NCI-H1436 treated with DMSO at 0.1 percent for 48 hours (cell line): Measurements from ENCODE around the gene TMEM184B.

Experiments used
- DNase-seq: peaks from one replicate; lab custom pipeline; 2025; lab: John Stamatoyannopoulos, UW

TMEM184B gene

DNA sequence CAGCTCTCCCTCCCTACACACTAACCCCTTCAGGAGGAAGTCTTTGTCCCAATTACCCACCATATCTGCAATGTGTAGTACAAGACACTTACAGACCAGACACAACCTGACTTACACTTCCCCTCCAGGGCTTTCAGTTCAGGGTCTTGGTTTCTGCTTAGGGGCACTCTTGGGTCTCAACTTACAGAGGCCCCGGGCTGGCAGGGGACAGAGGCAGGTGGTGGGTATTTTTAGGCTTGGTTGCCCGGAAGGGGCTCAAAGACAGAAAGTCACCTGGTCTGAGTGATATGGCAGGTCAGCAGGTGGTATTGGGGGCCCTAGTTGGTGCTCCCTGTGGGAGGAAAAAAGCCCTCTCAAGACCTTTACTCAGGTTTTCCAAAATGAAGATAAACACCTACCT, 3.4 kb upstream of the TMEM184B start:
- DNase-seq, result no peak

DNA sequence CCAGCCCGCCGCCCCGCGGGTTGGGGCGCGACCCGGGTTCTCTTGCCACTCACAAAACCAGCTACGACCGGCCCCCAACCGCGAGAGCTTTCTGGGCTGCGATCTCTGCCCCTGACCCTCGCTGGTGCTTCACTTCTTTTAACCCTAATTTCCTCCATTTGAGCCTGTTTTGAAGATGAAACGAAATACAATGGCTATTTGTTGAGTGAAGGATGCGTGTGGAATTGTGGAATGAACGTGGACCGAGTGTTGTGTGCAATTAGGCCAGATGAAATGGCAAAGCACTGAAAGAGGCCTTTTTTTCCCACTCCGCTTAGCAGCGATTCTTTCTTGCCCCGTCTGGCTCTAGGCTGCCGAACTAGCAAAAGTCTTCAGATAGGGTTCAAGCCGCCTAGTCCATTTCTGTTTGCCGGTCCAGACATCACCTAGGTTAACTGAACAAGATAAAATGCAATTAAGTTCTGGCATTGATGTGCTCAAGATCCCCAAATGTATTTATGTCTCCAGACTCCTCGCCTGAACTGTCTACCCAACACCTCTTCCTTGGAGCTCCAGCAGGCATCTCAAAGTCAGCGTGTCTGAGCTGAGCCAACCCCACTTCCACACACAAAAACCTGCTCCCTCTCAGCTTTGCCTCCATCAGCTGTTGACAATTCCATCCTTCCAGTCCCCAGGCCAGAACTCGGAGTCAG, 471 bp upstream of the TMEM184B start:
- DNase-seq, result no peak

DNA sequence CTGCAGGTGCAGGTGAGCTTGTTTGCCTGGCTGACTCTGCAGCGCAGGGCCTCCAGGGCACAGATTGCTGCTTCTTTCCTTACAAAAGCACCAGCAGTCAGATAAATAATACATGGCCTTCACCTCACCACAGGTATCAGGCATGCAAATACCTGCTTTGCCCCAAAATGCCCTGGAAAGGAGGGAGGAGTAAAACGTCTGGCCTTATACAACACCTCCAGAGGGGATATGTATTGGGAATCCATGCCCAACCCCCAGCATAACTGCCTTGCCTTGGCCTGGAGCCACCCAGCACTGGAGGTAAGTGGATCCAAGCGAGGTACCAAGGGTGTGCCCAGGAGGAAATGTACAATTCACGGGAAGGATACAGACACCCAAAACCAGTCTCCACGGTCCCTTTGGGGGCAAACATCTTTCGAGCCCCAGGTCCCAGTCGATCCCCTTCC, 860 bp downstream of the TMEM184B start:
- no peak for DNase-seq

DNA sequence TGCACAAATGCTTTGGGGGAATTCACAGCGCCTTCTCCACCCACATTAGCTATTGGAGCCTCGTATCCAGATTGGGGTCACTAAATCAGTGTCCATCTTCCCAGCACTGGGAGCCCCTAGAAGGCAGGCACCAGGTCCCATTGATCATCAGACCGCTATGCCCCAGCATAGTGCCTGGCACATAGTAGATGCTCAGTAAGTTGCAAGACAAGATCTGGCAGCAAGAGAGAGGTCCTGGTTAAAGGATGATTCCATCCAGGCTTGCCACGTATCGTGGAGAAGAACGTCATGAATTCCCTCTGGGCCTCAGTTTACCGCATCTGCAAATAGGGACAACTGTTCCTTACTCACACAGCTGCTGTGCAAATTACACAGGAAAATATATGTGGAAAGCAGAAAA, 1.7 kb downstream of the TMEM184B start:
- DNase-seq, result no peak

DNA sequence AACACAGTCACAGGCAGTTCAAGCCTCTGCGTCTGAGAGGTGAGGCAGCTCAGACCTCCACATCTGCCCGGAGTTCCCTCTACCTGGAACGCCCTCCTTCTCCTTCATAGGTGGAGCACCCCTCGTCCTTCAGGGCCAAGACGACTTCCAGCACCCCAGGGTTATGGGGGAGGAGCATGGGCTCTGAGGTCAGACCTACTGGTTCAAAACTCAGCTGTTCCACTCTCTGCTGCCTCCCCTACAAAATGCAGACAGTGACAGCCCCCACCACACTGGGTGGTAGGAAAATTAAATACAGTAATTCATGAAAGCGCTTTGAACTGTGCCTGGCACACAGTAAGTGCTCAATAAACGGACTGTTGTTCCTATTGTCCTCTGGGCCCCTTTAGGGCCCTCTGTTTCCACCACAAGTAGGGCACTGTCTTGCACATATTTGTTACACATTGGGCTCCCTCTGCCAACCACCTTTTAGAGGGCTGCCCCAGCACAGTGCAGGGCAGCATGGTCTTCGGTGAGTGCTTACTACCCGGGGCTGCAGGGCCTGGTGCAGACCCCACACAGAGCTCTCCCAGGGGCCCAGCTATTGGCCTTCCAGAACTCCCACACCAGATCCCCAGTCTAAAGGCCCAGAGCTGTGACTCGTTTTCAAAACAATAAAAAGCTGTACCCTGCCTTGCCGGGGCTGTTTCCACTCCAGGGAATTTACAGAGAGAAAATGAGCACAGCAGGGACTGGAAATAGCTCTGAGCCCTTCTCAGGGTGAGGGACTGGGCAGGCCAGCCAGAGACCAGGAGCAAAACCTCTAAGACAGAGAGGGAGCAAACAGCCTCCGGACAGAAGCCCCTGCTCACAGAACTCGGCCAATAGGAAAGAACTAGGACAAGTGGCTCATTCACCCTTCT, 2.5 kb downstream of the TMEM184B start:
- no peak for DNase-seq

DNA sequence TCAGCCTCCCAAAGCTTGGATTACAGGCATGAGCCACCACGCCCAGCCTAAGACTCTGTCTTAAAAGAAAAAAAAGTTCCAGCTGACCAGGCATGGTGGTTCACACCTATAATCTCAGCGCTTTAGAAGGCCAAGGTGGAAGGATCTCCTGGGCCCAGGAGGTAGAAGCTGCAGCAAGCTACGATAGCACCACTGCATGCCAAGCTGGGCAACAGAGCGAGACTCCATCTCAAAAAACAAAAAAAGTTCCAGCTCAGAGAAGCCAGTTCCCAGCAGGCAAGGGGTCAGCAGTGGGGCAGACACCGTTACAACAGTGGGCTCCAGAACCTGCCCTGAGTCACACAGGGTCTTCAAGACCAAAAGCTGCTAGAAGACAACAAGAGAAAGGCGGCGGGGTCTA, 3.3 kb downstream of the TMEM184B start:
- DNase-seq, result no peak

DNA sequence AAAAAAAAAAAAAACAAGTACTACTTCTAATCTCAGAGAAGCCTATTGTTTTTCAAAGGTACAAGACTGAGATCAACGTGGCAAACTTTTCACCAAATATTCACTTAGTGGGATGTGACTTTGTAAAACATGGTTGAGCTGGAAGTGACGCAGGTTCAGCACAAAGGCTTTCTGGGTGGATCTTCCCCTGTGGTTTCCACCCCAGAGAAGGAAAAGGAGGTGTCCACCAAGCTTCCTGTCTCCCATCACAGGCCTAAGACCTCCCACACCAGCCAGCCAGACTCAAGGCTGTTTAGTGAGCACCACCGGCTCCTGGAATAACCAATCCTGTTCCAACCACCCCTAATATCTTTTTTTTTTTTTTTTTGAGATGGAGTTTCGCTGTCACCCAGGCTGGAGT, 5.7 kb downstream of the TMEM184B start:
- no peak for DNase-seq

DNA sequence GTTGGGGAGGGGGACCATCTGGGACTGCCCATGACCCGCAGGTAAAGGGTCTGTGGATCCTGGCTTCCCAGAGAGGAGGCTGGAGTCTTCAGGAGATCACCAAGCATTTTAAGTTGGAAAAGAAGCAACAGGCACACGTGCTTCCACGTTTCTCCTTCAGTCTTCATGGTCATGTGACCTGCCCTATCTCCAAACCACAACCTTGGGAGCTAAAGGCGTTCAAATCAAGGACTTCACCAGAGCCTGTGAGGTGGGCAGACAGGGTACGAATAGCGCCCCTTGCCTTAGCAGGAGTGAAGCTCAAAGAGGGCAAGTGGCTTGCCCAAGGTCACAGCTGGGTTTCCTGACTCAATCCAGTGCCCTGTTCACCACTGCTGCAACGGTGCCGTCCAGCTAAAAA, 6.7 kb downstream of the TMEM184B start:
- DNase-seq, result no peak

DNA sequence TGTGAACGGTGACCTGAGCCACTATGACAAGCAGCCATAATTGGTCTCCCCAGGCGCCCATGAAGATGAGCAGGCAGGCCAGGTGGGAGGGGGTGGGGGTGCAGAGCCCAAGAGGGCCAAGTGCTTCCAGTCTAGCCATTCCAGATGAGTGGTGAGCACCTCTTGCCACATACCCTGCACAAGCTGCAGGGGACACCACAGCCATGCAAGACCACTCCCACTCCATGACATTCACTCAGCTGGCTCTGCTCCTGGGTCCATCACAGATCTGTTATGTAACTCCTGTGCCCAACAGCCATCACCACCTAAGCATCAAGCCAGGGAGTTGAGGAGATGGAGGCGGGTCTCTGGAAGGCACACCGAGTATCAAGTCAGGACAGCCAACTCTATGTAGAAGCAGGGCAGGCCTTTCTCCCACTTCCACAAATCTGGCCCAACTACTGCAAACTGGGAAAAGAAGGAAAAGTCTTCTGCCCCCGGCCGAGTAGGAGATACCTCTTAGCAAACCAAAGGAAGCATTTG, 8.4 kb downstream of the TMEM184B start:
- no peak for DNase-seq

DNA sequence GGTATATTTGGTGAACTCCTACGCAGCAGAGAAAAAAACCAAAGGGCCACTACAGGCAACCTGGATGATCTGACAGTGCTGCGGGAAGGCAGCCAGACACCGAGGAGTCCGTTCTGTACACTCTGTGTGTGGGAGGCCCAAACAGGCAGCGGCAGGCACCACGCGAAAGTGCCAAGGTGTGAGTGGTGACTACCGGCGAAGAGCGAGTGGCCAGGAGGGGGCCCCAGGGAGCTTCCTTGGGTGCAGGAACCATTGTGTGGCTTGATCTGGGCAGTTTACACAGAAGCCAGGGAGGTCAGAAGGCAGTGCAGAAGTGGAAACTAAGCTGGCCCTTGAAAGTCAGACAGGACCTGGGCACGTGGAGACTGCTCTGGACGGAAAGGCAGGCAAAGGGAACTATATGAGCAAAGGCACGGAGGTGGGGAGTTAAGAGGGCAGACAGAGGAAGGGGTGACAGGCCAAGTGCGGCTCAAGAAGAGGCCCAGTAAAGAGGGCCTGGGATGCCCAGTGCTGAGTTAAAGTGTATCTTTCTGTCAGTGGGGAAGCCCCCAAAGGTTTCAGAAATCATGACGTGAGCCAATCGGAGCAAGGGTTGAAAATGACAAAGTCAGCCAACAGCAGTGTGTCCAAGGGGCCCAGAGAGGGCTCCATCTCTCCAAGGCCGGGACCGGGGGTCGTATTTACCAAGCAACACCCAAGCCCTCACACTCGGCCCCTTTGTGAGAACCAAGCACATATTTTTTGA, 10.6 kb downstream of the TMEM184B start:
- no peak for DNase-seq

DNA sequence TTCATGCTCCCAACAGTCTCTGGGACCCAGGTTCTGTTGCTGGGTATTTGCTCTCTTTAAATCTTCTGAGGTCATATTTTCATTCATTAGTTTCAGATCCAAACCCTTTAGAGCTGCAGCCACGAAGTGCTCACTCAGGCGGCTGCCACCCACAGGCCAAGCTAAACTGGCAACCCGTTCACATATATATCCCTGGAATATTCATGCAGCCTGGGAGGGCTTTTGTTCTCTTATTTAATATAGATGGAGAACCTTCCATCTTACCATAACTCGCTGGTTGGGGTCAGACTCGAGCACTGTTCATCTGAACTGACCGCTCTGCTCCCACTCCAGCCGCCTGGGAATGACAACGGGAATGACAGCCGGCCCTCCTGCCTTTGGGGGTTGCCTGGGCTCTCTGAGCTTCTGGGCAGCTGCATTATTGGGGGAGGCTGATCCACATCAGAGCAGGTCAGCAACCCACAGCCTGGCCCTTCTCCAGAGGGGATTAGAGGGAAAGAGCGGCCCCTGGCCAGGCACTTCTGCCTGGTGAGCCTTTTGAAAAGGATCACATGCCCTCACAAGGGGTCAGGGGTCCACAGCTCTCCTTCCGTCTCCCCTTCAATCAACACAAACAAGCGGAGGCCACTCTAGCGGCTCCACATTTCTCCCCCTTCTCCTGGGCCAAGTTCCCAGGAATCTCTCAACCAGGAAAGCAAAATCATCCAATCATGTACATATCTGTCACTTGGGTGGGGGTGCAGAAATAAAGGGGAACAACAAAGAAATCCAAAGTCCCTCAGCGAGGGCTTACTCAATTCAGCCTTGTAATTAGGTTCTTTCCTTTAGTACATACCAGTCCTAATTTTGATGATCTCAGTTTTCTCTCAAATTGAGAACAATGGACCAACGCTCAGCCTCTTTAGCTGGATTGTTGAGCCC, 11.8 kb downstream of the TMEM184B start:
- DNase-seq, result no peak

DNA sequence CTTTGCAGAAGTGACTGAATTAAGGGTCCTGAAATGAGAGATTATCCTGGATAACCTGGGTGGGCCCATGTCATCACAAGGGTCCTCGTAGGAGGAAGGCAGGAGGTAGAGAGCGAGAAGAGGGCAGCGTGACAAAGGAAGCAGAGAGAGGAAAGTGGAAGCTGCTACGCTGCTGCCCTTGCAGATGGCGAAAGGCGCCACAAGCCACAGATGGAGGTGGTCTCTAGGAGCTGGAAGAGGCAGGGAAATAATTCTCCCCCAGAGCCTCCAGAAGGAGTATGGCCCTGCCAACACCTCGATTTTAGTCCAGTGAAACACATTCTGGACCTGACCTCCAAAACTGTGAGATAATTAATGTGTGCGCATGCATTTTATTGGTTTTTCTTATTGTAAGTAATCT, 13.4 kb downstream of the TMEM184B start:
- DNase-seq, result no peak

DNA sequence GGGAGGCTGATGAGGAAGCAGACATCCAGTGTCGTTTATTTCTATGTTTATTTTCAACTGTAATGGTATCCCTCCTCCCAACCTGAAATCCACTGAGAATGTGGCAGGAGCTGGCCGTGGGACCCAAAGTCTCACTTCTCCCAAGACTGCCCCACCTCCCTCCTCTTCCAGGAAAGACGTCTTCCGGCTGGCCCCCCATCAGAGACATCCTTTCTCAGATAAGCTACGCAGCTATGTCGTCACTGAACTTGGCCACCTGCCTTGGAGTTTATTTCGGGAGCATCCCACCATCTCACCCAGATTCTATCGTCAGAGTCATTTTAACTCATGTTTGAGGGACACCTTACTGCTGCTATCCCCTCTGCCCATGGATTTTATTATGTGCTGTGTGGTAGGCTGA, 13.9 kb downstream of the TMEM184B start:
- DNase-seq, result no peak

DNA sequence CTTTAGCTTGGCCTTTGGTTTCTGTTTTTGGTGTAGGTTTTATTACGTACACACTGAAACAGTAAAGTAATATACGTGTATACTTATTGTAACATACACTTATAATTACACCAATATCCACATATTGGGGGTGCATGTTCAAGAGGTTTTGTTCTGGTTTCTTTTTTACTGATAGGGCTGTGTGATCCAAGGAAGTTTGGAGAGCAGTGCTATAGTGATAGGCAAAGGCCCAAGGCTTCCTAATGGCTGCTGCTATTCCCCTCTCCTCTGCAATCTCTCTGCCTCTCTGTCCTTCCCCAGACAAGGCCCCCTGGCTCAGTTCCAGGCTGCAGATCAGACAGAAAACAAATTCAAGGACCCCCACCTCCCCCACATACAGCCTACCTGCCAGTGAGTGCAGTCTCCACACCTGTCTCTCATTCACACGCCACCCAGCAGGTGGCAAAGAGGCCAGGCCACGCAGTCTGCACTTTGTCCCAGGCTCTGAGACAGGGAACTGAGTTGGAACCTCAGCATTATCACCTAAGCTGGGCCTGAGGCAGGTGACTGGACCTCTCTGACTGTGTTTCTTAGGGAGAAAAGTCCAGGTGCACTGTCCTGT, 15.1 kb downstream of the TMEM184B start:
- DNase-seq, result no peak

DNA sequence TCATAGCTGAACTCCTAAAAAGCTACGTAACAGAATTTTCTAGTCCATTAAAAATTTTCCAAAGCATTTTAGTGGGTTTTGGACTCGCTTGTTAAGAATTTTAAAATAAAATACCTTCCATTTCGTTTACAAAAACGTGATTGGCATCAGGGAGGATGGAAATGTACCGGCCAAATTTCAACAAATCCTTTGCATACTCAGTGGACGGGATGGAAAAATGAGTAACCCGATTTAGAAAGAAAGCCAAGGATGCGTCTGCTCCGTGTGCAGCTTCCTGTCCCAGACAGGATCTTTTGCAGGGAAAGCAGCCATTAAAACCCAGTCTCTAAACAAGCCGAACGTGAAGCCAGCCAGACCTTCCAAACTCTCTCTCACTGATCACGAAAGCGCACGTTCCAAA, 15.6 kb downstream of the TMEM184B start:
- no peak for DNase-seq

DNA sequence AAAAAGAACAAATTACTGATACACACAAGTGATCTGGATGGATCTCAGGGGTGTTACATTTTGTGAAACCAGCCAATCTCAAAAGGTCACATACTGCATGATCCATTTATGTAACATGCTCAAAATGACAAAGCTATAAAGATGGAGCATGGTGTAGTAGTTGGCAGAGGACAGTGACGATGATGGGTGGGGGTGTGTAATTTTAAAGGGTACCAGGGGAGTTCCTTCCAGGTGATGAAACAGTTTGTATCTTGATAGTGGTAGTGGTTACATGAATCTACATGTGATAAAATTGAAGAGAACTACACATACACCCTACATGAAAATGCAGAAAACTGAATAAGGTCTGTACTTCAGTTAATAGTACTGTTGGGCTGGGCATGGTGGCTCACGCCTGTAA, 17.1 kb downstream of the TMEM184B start:
- DNase-seq, result no peak

DNA sequence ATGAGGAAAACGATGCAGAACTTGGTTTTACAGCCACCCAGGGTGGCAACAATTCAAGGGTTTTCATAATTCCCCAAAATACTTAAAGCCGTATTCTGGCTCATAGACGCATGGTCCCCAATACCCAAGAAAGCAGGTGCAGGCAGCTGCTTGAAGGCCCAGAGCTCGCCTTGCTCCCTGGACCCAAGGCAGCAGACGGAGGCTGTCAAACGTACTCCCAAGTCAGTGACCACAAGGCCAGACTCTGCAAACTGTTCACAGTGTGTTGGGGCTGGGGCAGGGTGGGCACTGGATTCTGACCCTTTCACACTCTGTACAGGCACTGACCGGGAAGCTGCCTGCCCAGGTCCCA, 21.5 kb downstream of the TMEM184B start:
- no peak for DNase-seq

DNA sequence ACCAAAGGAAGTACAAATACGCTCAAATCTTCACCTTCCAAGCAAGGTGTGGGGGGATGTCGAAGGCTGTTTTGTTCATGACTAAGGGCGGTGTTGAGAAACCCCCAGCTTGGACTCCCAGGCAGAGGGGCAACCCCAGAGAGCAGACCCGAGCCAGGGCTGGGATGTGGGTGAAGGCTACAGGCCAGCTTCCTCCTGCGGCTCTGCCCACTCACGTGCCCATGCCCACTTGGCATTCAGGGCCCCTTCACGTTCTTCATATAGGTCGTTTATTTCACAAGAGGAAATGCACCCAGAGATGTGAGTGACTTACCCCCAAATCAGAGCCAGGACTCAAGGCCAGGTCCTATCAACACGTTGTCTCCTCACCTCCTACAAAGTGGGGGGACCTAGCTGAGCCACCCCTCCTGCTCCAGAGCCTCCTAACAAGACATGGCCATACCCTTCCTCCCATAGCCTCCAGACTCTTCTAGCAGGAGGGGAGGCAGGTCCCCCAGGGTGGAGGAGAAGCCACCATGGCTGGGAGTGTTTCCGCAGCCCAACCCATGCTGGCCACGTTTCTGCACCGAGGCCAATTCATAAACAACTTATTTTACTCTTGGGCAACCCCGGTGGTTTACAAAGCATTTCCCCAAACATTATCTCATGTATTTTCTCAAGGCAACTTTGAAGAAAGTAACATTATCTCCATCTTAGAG, 22.0 kb downstream of the TMEM184B start:
- no peak for DNase-seq

DNA sequence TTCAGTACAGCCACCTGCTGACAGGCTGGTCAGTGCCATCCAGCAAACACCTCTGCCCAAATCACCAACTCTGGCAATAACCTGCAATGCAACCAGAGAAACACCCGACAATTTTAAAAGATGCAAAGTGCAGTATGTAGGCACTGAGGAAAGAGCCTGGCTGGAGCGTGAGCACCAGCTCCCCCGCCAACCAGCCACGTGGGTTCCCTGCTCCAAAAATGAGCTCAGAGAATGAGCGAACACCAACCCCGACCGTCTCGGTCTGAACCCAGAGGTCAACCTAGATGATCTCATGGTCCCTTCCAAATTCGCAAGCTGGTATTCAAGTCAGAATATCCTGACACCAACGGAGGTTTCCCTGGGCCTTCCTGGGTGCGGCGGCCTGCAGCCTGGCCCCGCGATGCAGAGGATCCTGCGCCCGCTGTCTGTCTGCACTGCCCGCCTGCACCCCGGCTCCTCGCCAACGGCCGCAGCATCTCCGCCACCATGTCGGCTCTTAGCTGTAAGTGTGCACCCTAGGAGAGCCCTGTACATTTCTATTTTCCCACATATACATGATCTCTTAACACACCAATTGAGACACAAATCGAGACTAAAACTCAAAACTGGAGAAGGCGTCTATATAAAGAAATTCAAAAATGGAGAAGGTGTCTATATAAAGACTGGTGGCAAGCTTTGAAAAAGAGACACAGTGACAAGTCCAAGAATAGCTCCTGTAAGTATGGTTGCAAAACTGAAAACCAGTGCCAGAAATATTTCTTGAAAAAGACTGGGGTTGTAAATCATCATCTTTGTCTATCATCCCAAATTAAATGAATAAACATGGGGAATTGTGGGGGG, 22.8 kb downstream of the TMEM184B start:
- DNase-seq, result no peak

DNA sequence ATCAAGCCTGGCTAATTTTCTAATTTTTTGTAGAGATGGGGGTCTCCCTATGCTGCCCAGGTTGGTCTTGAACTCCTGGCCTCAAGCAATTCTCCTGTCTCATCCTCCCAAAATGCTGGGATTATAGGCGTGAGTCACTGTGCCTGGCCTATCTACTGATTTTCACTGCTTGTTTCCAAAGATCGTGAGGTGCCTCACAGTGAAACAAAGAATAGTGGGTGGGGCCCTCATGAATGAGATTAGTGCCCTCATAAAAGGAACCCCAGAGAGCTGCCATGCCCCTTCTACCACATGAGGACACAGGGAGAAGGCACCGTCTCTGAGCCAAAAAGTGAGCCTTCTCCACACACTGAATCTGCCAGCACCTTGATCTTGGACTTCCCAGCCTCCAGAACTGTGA, 23.5 kb downstream of the TMEM184B start:
- DNase-seq, result no peak
